GM10266 (cell line): ENCODE results near the gene THAP10.

ENCODE experiments used
- DNase-seq: peaks from one replicate; pipeline ENCODE4 v3.0.0; 2012; ENCODE audit errors: extremely low spot score
- CTCF ChIP-seq: IDR thresholded peaks from 2 replicates; pipeline ENCODE4 v1.5.1; 2012; ENCODE audit warnings: mild to moderate bottlenecking, low read depth; ENCODE audit not compliant: control insufficient read depth, insufficient read depth; ENCODE audit errors: missing control alignments

THAP10 gene

GRCh38 chr15:70852501-70853317 lies 39.5 kb downstream of the THAP10 start:
- TF ChIP-seq CTCF = no peak
- DNase-seq = no peak

GRCh38 chr15:70851889-70852288 lies 40.3 kb downstream of the THAP10 start:
- TF ChIP-seq CTCF = no peak
- DNase-seq = no peak

- TF ChIP-seq CTCF = no peak
- no peak for DNase-seq
Observed at GRCh38 chr15:70845602-70846360, 46.5 kb downstream of the THAP10 start.

DNA sequence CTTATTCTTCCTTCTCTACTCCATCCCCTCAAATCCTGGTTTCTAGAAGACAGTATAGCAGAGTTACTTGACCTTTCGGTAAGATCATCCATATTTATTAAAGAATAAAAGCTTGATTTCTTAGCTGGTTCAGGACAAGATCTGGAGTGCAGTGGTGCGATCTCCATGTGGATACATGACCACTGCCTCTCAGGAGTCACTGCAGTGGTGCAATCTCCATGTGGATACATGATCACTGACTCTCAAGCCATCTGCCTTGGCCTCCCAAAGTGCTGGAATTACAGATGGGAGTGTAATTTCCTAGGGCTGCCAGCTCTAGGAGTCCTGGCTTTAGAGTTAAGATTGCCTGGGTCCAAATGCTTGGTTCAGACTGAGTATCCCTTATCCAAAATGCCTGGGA lies 54.8 kb downstream of the THAP10 start:
- TF ChIP-seq CTCF = no peak
- no peak for DNase-seq

GRCh38 chr15:70835841-70836240 lies 56.4 kb downstream of the THAP10 start:
- TF ChIP-seq CTCF = no peak
- no peak for DNase-seq

GRCh38 chr15:70835415-70835814 lies 56.8 kb downstream of the THAP10 start:
- DNase-seq = no peak
- TF ChIP-seq CTCF = no peak

DNA sequence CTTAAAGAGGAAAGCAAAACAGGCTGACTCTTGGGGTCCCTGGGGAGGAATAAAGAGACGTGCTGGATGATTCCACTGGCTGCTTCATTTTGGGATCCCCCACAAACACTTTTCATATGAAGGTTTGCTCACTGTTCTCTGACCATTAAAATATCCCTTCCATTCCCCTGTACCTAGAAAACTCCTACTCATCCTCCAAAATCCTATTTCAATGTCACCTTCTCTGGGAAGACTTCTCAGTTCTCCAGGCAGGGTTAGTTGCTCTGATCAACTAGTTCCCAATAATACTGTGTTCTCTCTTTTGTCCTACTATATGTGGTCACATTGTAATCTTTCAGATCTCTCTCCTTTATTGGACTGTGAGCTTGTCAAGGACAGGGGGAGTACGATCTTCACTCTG lies 57.2 kb downstream of the THAP10 start:
- TF ChIP-seq CTCF = no peak
- DNase-seq = no peak
